Esophagus squamous epithelium (tissue), 5 donors: Measurements from ENCODE around the gene GVQW3. TPM values are rescaled to one million over a fixed set of nuclear protein-coding genes. Genes with fewer than 3 reads are reported as not detected.

Experiments used
- DNase-seq: peaks from one replicate; lab custom pipeline; 2025; lab: John Stamatoyannopoulos, UW
- H3K27ac ChIP-seq, 4 donors: fragments of 200-600 bp; sonication (generic); one replicate each; pipeline ENCODE4 v1.5.1; 2016 to 2019; ENCODE audit warnings: mild to moderate bottlenecking in 1 of 4
- H3K27me3 ChIP-seq, 4 donors: fragments of 200-600 bp; sonication (generic); 1 replicate in 3 of 4; 2 replicates in 1 of 4; pipeline versions ENCODE4 v1.5.1 to v1.6.0; 2017 to 2021; ENCODE audit warnings: antibody characterized with exemption in 1 of 4
- H3K36me3 ChIP-seq, 3 donors: fragments of 200-600 bp; sonication (generic); one replicate each; pipeline ENCODE4 v1.5.1; 2016 to 2019
- H3K4me1 ChIP-seq, 3 donors: fragments of 200-600 bp; sonication (generic); one replicate each; pipeline ENCODE4 v1.5.1; 2017 to 2019
- H3K4me3 ChIP-seq, 4 donors: fragments of 200-600 bp; sonication (generic); 1 replicate in 3 of 4; 2 replicates in 1 of 4; pipeline ENCODE4 v1.5.1; 2016 to 2019; ENCODE audit warnings: mild to moderate bottlenecking in 2 of 4, moderate library complexity in 1 of 4
- H3K9me3 ChIP-seq, 3 donors: fragments of 200-600 bp; sonication (generic); one replicate each; pipeline ENCODE4 v1.5.1; 2016 to 2019
- CTCF ChIP-seq, 6 experiments: fragments of 450-650 bp in 4 of 6; fragments of 200-600 bp in 2 of 6; sonication (generic) in 2 of 6; IDR thresholded peaks; one replicate each; pipeline ENCODE4 v1.5.1; 2016 to 2019; ENCODE audit warnings: antibody characterized with exemption in 6 of 6, mild to moderate bottlenecking in 4 of 6, moderate library complexity in 4 of 6
- POLR2A ChIP-seq, 4 donors: fragments of 450-650 bp; IDR thresholded peaks; one replicate each; pipeline ENCODE4 v1.6.1; 2017; ENCODE audit warnings: antibody characterized with exemption in 4 of 4, mild to moderate bottlenecking in 4 of 4, moderate library complexity in 3 of 4
- WGBS, 2 donors: methylation state at CpG; one replicate each; pipeline ENCODE4 v1.1.5; 2018; 5-methylcytosine and 5-hydroxymethylcytosine counted together
- intact Hi-C: fragments of 100-400 bp; cut with DNase I; formaldehyde crosslinking; loops from one replicate; pipeline ENCODE4 v1.15.0; 2022
- total RNA-seq, 4 donors: library from RNA; depleted of rRNA; stranded (reverse); fragments of >200 nt; gene quantifications; one replicate each; pipeline ENCODE4 v1.1.0, GENCODE V29; 2016
- donor health status: DM: yes; HTN: yes; CAD: no.

Gene GVQW3
- total RNA-seq, 4 donors from 2014 or later: 0.15 to 0.95 (median 0.31) TPM; not detected in 1

- no peak for DNase-seq
- Histone ChIP-seq H3K4me1 (peaks cover 0 to 20% (median 8%) of the 10 kb centered on the region in 3 donors), H3K9me3 (no peaks in the 10 kb centered on the region), H3K27ac (no peak overlapping the region), H3K36me3 (peaks cover 0 to 9% (median 0%) of the 10 kb centered on the region in 3 donors), H3K27me3 (no peaks in the 10 kb centered on the region), H3K4me3 (no peak overlapping the region)
- no peak for TF ChIP-seq POLR2A (IDR thresholded peaks at IDR 0.05)
- no peak for TF ChIP-seq CTCF (IDR thresholded peaks at IDR 0.05)
- intact Hi-C loops: no loop called here
- 89 to 95% methylated on average over 6 of the region's 6 CpGs for WGBS, 2 donors
Observed at GRCh38 chr11:76369406-76369805, 11.7 kb upstream of the GVQW3 start.

GRCh38 chr11:76371170-76371569, 10.0 kb upstream of the GVQW3 start:
- Histone ChIP-seq H3K36me3 (no peaks in the 10 kb centered on the region), H3K27ac (no peak overlapping the region), H3K4me3 (no peak overlapping the region), H3K4me1 (peaks cover 0 to 33% (median 12%) of the 10 kb centered on the region in 3 donors), H3K27me3 (no peaks in the 10 kb centered on the region), H3K9me3 (no peaks in the 10 kb centered on the region)
- DNase-seq: no peak
- intact Hi-C loops: no loop called here
- TF ChIP-seq POLR2A (IDR thresholded peaks at IDR 0.05): no peak
- TF ChIP-seq CTCF (IDR thresholded peaks at IDR 0.05): no peak
- WGBS, 2 donors: 13 to 19% methylated on average over 3 of the region's 3 CpGs

- DNase-seq: no peak
- H3K9me3 ChIP-seq: no peaks in the 10 kb centered on the region
- no peak overlapping the region for H3K4me3 ChIP-seq
- no peaks in the 10 kb centered on the region for H3K36me3 ChIP-seq
- TF ChIP-seq CTCF (IDR thresholded peaks at IDR 0.05) (no peak), POLR2A (IDR thresholded peaks at IDR 0.05) (no peak)
- 83 to 91% methylated on average over 7 of the region's 7 CpGs for whole genome bisulfite sequencing, 2 donors
- H3K27ac ChIP-seq: no peak overlapping the region
- H3K27me3 ChIP-seq: no peaks in the 10 kb centered on the region
- intact Hi-C loops: no loop called here
- H3K4me1 ChIP-seq: peaks cover 0 to 50% (median 25%) of the 10 kb centered on the region in 3 donors
Observed at GRCh38 chr11:76376746-76377558, 4.2 kb upstream of the GVQW3 start.

- H3K27me3 ChIP-seq: no peaks in the 10 kb centered on the region
- 27 to 33% methylated on average over 6 of the region's 6 CpGs for WGBS, 2 donors
- H3K9me3 ChIP-seq: no peaks in the 10 kb centered on the region
- peak overlapping the region; percentile 66 to 98 (median 82) for H3K4me3 ChIP-seq
- intact Hi-C loops: no loop called here
- DNase-seq: no peak
- H3K27ac ChIP-seq: peak overlapping the region in 2 of 4 donors; percentile 79 to 90
- TF ChIP-seq POLR2A (IDR thresholded peaks at IDR 0.05) (no peak), CTCF (IDR thresholded peaks at IDR 0.05) (no peak)
- H3K4me1 ChIP-seq: peaks cover 0 to 55% (median 33%) of the 10 kb centered on the region in 3 donors
- no peaks in the 10 kb centered on the region for H3K36me3 ChIP-seq
Observed at GRCh38 chr11:76379807-76380158, 1.3 kb upstream of the GVQW3 start.

- Histone ChIP-seq H3K4me1 (peaks cover 0 to 49% (median 33%) of the 10 kb centered on the region in 3 donors), H3K9me3 (no peaks in the 10 kb centered on the region), H3K36me3 (no peaks in the 10 kb centered on the region), H3K4me3 (peak overlapping the region; percentile 66 to 98 (median 82)), H3K27me3 (no peaks in the 10 kb centered on the region), H3K27ac (peak overlapping the region; percentile 79 to 92 (median 88))
- TF ChIP-seq POLR2A (IDR thresholded peaks at IDR 0.05) (peak in 1 of 4 donors; percentile 18), CTCF (IDR thresholded peaks at IDR 0.05) (no peak)
- no peak for DNase-seq
- WGBS, 2 donors: 2% methylated on average over 8 to 12 of the region's 85 CpGs
- intact Hi-C loops: no loop called here
Observed at GRCh38 chr11:76380159-76380976, 755 bp upstream of the GVQW3 start.
